ENCODE measurements around the gene THEM5. TPM values are rescaled to one million over a fixed set of nuclear protein-coding genes. Genes with fewer than 3 reads are reported as not detected.

The THEM5 gene
- total RNA-seq, 1 donor from 2014 or later = not detected

DNA sequence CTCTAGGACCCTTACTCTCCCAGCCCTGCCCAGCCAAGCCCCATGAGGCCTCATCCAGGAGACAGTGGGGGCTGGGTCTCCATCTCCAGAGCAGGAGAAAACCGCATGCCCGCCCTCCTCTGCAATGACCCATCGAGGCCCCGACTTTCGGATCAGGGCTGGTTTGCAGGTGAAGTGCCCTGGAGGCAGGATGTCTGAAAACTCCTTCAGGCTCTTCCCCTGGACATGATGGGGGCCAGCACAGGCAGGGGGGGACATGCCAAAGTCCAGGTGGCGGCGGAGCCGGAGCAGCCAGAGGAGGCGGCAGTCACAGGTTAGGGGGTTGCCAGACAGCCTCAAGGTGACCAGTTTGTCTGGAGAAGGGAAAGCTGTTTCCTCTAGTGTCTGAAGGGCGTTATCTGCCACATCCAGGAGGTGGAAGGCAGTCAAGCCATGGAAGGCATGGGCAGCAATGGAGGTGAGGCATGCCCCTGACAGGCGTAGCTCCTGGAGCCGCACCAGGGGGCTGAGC, 52.1 kb downstream of the THEM5 start:
- DNase-seq (ENCODE audit: low read depth in 2 of 2) = no peak

DNA sequence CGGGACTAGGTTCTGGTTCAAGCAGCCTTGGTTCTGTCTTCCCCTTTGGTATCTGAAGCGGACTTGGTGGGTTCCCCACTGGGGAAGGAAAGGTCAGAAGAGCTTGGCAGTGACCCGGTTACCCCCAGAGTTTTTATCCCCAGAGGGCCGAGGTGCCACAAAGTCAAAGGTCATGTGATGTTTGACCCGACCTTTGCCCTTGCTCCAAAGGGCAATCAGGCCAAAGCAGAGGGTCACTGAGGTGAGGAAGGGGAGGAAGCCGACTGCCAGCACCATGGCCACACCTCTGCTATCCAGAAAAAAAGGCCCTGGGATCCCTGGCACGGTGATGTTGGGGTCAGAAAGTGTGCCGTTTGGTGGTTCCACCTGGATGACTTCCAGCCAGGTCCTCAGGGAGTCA, 52.7 kb downstream of the THEM5 start:
- DNase-seq (ENCODE audit: low read depth in 2 of 2) = no peak

DNA sequence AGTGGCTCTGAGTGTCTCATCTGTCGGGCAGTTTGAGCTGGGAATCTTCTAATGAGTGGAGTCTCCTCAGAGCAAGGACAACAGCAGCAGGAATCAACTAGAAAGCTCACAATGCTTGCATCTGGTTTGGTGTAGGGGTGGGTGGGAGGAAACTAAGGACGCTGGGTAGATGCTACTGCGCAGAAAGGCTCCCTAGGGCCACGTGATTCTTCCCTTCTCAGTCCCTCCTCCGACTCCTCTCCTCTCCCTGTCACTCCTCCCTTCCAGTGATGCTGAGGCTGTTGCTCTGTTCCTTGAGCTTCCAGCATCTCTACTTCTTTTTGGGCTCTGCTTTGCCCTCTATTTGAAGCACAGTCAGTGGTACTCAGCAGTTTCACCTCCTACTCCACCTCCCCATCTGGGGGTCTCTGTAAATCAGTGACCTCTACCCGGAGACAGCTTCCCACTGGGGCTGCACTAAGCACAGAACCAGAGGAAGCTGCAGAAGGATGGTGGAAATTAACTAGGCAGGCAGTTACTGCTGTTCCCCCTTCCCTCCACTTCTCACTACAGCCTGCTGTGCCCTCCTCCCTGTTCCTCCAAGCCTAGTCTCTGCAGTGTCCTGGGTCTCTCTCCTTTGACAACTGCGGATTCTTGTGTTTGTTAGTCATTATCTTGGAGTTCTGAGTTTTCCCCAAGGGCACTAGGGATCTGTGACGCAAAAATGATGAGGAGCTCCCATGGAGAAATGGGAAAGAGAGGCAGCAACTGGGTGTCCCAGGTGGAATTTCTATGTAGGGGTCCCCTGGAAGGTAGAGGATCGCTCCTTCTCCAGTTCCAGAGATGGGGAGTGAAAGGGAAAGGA, 54.1 kb downstream of the THEM5 start:
- no peak for DNase-seq (ENCODE audit: low read depth in 2 of 2)

DNA sequence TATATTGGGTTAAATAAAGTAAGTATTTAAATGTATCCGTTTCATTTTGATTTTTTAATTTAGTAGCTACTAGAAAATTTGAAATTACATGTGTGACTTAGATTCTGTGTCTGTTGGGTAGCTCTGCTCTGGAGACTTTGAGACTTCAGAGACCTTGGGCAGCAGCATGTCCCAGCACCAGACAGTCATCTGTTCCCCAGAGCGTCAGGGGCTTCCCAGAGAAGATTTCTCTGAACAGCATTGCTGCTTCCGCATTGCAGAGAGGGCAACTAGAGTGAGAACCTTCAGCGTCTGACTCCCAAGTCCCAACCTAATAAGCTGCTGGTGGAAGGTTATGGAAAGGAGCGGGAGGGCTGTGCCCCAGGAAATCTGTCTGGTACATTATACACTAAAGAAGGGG, 54.9 kb downstream of the THEM5 start:
- DNase-seq (ENCODE audit: low read depth in 2 of 2) = no peak

Other genes starting within 250 kb of the THEM5 start
- gene SNX27, start 241.7 kb downstream of the THEM5 start, total RNA-seq = 10.0 and 13.5 TPM in 2 replicates
- gene CELF3, start 136.9 kb downstream of the THEM5 start, total RNA-seq = not detected in 2 replicates
- gene RIIAD1, start 132.2 kb downstream of the THEM5 start, total RNA-seq = not detected in 2 replicates
- gene MRPL9, start 90.2 kb downstream of the THEM5 start, total RNA-seq = 89.7 and 112 TPM in 2 replicates
- 2.2 and 3.3 TPM in 2 replicates for gene TDRKH, start 63.2 kb downstream of the THEM5 start, total RNA-seq
- not detected in 2 replicates for gene LINGO4, start 48.3 kb downstream of the THEM5 start, total RNA-seq
- not detected in 2 replicates for gene RORC, start 21.9 kb downstream of the THEM5 start, total RNA-seq
- under 0.01 and 0.20 TPM in 2 replicates for gene C2CD4D, start 13.9 kb downstream of the THEM5 start, total RNA-seq
- 2.6 and 6.3 TPM in 2 replicates for gene THEM4, start 55.8 kb upstream of the THEM5 start, total RNA-seq
- 127 and 147 TPM in 2 replicates for gene S100A10, start 140.1 kb upstream of the THEM5 start, total RNA-seq
- gene S100A11, start 183.3 kb upstream of the THEM5 start, total RNA-seq = 4.8 and 18.7 TPM in 2 replicates
- not detected in 2 replicates for gene TCHHL1, start 235.4 kb upstream of the THEM5 start, total RNA-seq

Measured in lung microvascular endothelial cell (primary cell).